ENCODE measurements around the gene GMFB.
"Not testable (repeated sequence)": the region's sequence is repeated elsewhere in the genome, so short reads cannot be mapped to it uniquely, and the experiment has no call there.

The GMFB gene

GRCh38 chr14:54462048-54462447, 26.7 kb downstream of the GMFB start:
- no peaks in the 10 kb centered on the region for H3K27me3 ChIP-seq (ENCODE audit: insufficient read depth, poor library complexity, severe bottlenecking)
- TF ChIP-seq CTCF (IDR thresholded peaks at IDR 0.05; ENCODE audit: poor library complexity, severe bottlenecking) = no peak
- peak overlapping the region; percentile 37 for H3K27ac ChIP-seq (ENCODE audit: poor library complexity, severe bottlenecking)
- no peaks in the 10 kb centered on the region for H3K9me3 ChIP-seq (ENCODE audit: severe bottlenecking)
- H3K4me3 ChIP-seq (ENCODE audit: severe bottlenecking) = no peak overlapping the region
- peaks cover 19% of the 10 kb centered on the region for H3K4me1 ChIP-seq (ENCODE audit: insufficient read depth, poor library complexity, severe bottlenecking)
- ATAC-seq (ENCODE audit: low read depth) (peak; percentile 64), DNase-seq (ENCODE audit: low spot score) (no peak)
- H3K36me3 ChIP-seq (ENCODE audit: low read depth) = no peaks in the 10 kb centered on the region

- H3K4me1 ChIP-seq (ENCODE audit: insufficient read depth, poor library complexity, severe bottlenecking) = peaks cover 24% of the 10 kb centered on the region
- no peak overlapping the region for H3K27ac ChIP-seq (ENCODE audit: poor library complexity, severe bottlenecking)
- TF ChIP-seq CTCF (IDR thresholded peaks at IDR 0.05; ENCODE audit: poor library complexity, severe bottlenecking) = no peak
- ATAC-seq (ENCODE audit: low read depth) = no peak
- no peak for DNase-seq (ENCODE audit: low spot score)
- H3K27me3 ChIP-seq (ENCODE audit: insufficient read depth, poor library complexity, severe bottlenecking) = no peaks in the 10 kb centered on the region
- H3K9me3 ChIP-seq (ENCODE audit: severe bottlenecking) = no peaks in the 10 kb centered on the region
- H3K36me3 ChIP-seq (ENCODE audit: low read depth) = no peaks in the 10 kb centered on the region
- H3K4me3 ChIP-seq (ENCODE audit: severe bottlenecking) = no peak overlapping the region
Measured at GRCh38 chr14:54459106-54459505, 29.7 kb downstream of the GMFB start.

- not testable (repeated sequence) for H3K27ac ChIP-seq (ENCODE audit: poor library complexity, severe bottlenecking)
Measured at GRCh38 chr14:54458536-54458935, 30.2 kb downstream of the GMFB start.

GRCh38 chr14:54457609-54457996, 31.2 kb downstream of the GMFB start:
- no peak overlapping the region for H3K4me3 ChIP-seq (ENCODE audit: severe bottlenecking)
- peak; percentile 20; the same call in 2 of the 3 replicates for ATAC-seq (ENCODE audit: low read depth)
- H3K36me3 ChIP-seq (ENCODE audit: low read depth) = no peaks in the 10 kb centered on the region
- peaks cover 33% of the 10 kb centered on the region for H3K4me1 ChIP-seq (ENCODE audit: insufficient read depth, poor library complexity, severe bottlenecking)
- no peaks in the 10 kb centered on the region for H3K27me3 ChIP-seq (ENCODE audit: insufficient read depth, poor library complexity, severe bottlenecking)
- no peak for DNase-seq (ENCODE audit: low spot score)
- peak overlapping the region; percentile 32 for H3K27ac ChIP-seq (ENCODE audit: poor library complexity, severe bottlenecking)
- no peaks in the 10 kb centered on the region for H3K9me3 ChIP-seq (ENCODE audit: severe bottlenecking)
- TF ChIP-seq CTCF (IDR thresholded peaks at IDR 0.05; ENCODE audit: poor library complexity, severe bottlenecking) = no peak

More at GRCh38 chr14:54458536-54458935, 30.2 kb downstream of the GMFB start:
- not testable (repeated sequence) for H3K36me3 ChIP-seq (ENCODE audit: low read depth); H3K4me3 ChIP-seq (ENCODE audit: severe bottlenecking); ATAC-seq (ENCODE audit: low read depth); H3K9me3 ChIP-seq (ENCODE audit: severe bottlenecking); DNase-seq (ENCODE audit: low spot score); H3K27me3 ChIP-seq (ENCODE audit: insufficient read depth, poor library complexity, severe bottlenecking)
- peaks cover 30% of the 10 kb centered on the region for H3K4me1 ChIP-seq (ENCODE audit: insufficient read depth, poor library complexity, severe bottlenecking)

GRCh38 chr14:54456820-54457608, 31.8 kb downstream of the GMFB start:
- H3K27ac ChIP-seq (ENCODE audit: poor library complexity, severe bottlenecking) = peak overlapping the region; percentile 32
- not testable (repeated sequence) for H3K27me3 ChIP-seq (ENCODE audit: insufficient read depth, poor library complexity, severe bottlenecking); H3K4me3 ChIP-seq (ENCODE audit: severe bottlenecking); DNase-seq (ENCODE audit: low spot score); H3K9me3 ChIP-seq (ENCODE audit: severe bottlenecking); H3K36me3 ChIP-seq (ENCODE audit: low read depth)
- peaks cover 27% of the 10 kb centered on the region for H3K4me1 ChIP-seq (ENCODE audit: insufficient read depth, poor library complexity, severe bottlenecking)
- peak; percentile 58 for ATAC-seq (ENCODE audit: low read depth)

- Histone ChIP-seq H3K9me3 (ENCODE audit: severe bottlenecking) (no peaks in the 10 kb centered on the region), H3K4me3 (ENCODE audit: severe bottlenecking) (no peak overlapping the region), H3K36me3 (ENCODE audit: low read depth) (no peaks in the 10 kb centered on the region), H3K4me1 (ENCODE audit: insufficient read depth, poor library complexity, severe bottlenecking) (peaks cover 25% of the 10 kb centered on the region), H3K27ac (ENCODE audit: poor library complexity, severe bottlenecking) (peak overlapping the region; percentile 46), H3K27me3 (ENCODE audit: insufficient read depth, poor library complexity, severe bottlenecking) (no peaks in the 10 kb centered on the region)
- DNase-seq (ENCODE audit: low spot score) (no peak), ATAC-seq (ENCODE audit: low read depth) (no peak)
- no peak for TF ChIP-seq CTCF (IDR thresholded peaks at IDR 0.05; ENCODE audit: poor library complexity, severe bottlenecking)
Measured at GRCh38 chr14:54455363-54455762, 33.4 kb downstream of the GMFB start.

- H3K36me3 ChIP-seq (ENCODE audit: low read depth); H3K27me3 ChIP-seq (ENCODE audit: insufficient read depth, poor library complexity, severe bottlenecking); DNase-seq (ENCODE audit: low spot score); H3K9me3 ChIP-seq (ENCODE audit: severe bottlenecking); H3K4me3 ChIP-seq (ENCODE audit: severe bottlenecking): not testable (repeated sequence)
- peak; percentile 88 for ATAC-seq (ENCODE audit: low read depth)
- Histone ChIP-seq H3K27ac (ENCODE audit: poor library complexity, severe bottlenecking) (peak overlapping the region; percentile 46), H3K4me1 (ENCODE audit: insufficient read depth, poor library complexity, severe bottlenecking) (peaks cover 25% of the 10 kb centered on the region)
Measured at GRCh38 chr14:54453990-54454389, 34.8 kb downstream of the GMFB start.
